ENCODE measurements around the gene SCFD2.

Gene SCFD2

GRCh38 chr4:52937829-52938228 is 428.0 kb downstream of the SCFD2 start:
- Histone ChIP-seq H3K4me3 (ENCODE audit: low read depth in 1 of 2, low read length in 2 of 2) (no peak overlapping the region), H3K4me1 (ENCODE audit: insufficient read depth, low read length) (no peaks in the 10 kb centered on the region), H3K27me3 (ENCODE audit: insufficient read depth, low read length, poor library complexity) (no peaks in the 10 kb centered on the region), H3K4me2 (ENCODE audit: insufficient read depth, low read length) (no peak overlapping the region), H3K27ac (ENCODE audit: low read length) (no peak overlapping the region), H4K20me1 (ENCODE audit: insufficient read depth, low read length) (no peaks in the 10 kb centered on the region), H3K9me3 (ENCODE audit: insufficient read depth, low read length, severe bottlenecking) (no peaks in the 10 kb centered on the region), H3K36me3 (ENCODE audit: insufficient read depth, low read length) (no peaks in the 10 kb centered on the region), H2AFZ (ENCODE audit: low read depth, low read length) (no peak overlapping the region), H3K9ac (ENCODE audit: low read depth, low read length) (no peak overlapping the region), H3K79me2 (ENCODE audit: insufficient read depth, low read length) (no peaks in the 10 kb centered on the region)
- ATAC-seq (ENCODE audit: insufficient read depth, low read depth) (no peak), DNase-seq (no peak)
- TF ChIP-seq EZH2 (IDR thresholded peaks at IDR 0.05; ENCODE audit: borderline replicate concordance, low read depth, low read length, severe bottlenecking) (no peak), CTCF (IDR thresholded peaks at IDR 0.05; ENCODE audit: borderline replicate concordance, extremely low read depth, low read length, poor library complexity, severe bottlenecking) (no peak)

- Histone ChIP-seq H3K79me2 (ENCODE audit: insufficient read depth, low read length) (no peaks in the 10 kb centered on the region), H3K36me3 (ENCODE audit: insufficient read depth, low read length) (no peaks in the 10 kb centered on the region), H3K4me3 (ENCODE audit: low read depth in 1 of 2, low read length in 2 of 2) (no peak overlapping the region), H3K9ac (ENCODE audit: low read depth, low read length) (no peak overlapping the region), H3K27me3 (ENCODE audit: insufficient read depth, low read length, poor library complexity) (no peaks in the 10 kb centered on the region), H4K20me1 (ENCODE audit: insufficient read depth, low read length) (no peaks in the 10 kb centered on the region), H3K27ac (ENCODE audit: low read length) (no peak overlapping the region), H2AFZ (ENCODE audit: low read depth, low read length) (no peak overlapping the region), H3K4me2 (ENCODE audit: insufficient read depth, low read length) (no peak overlapping the region), H3K4me1 (ENCODE audit: insufficient read depth, low read length) (no peaks in the 10 kb centered on the region), H3K9me3 (ENCODE audit: insufficient read depth, low read length, severe bottlenecking) (no peaks in the 10 kb centered on the region)
- ATAC-seq (ENCODE audit: insufficient read depth, low read depth) (no peak), DNase-seq (no peak)
- TF ChIP-seq CTCF (IDR thresholded peaks at IDR 0.05; ENCODE audit: borderline replicate concordance, extremely low read depth, low read length, poor library complexity, severe bottlenecking) = no peak
- TF ChIP-seq EZH2 (IDR thresholded peaks at IDR 0.05; ENCODE audit: borderline replicate concordance, low read depth, low read length, severe bottlenecking) = no peak
These were observed 429.1 kb downstream of the SCFD2 start for GRCh38 chr4:52936729-52937128.

- H3K27ac ChIP-seq (ENCODE audit: low read length) = no peak overlapping the region
- no peak for DNase-seq
These were observed 430.5 kb downstream of the SCFD2 start for GRCh38 chr4:52935317-52935716.

GRCh38 chr4:52933738-52934137 is 432.1 kb downstream of the SCFD2 start:
- Histone ChIP-seq H3K36me3 (ENCODE audit: insufficient read depth, low read length) (no peaks in the 10 kb centered on the region), H3K79me2 (ENCODE audit: insufficient read depth, low read length) (no peaks in the 10 kb centered on the region), H3K27ac (ENCODE audit: low read length) (no peak overlapping the region), H3K4me3 (ENCODE audit: low read depth in 1 of 2, low read length in 2 of 2) (no peak overlapping the region), H3K27me3 (ENCODE audit: insufficient read depth, low read length, poor library complexity) (no peaks in the 10 kb centered on the region), H3K9me3 (ENCODE audit: insufficient read depth, low read length, severe bottlenecking) (no peaks in the 10 kb centered on the region), H4K20me1 (ENCODE audit: insufficient read depth, low read length) (no peaks in the 10 kb centered on the region), H3K9ac (ENCODE audit: low read depth, low read length) (no peak overlapping the region), H3K4me2 (ENCODE audit: insufficient read depth, low read length) (no peak overlapping the region), H2AFZ (ENCODE audit: low read depth, low read length) (no peak overlapping the region), H3K4me1 (ENCODE audit: insufficient read depth, low read length) (no peaks in the 10 kb centered on the region)
- DNase-seq = no peak
- ATAC-seq (ENCODE audit: insufficient read depth, low read depth) = no peak
- no peak for TF ChIP-seq CTCF (IDR thresholded peaks at IDR 0.05; ENCODE audit: borderline replicate concordance, extremely low read depth, low read length, poor library complexity, severe bottlenecking)
- no peak for TF ChIP-seq EZH2 (IDR thresholded peaks at IDR 0.05; ENCODE audit: borderline replicate concordance, low read depth, low read length, severe bottlenecking)

More at GRCh38 chr4:52935317-52935716, 430.5 kb downstream of the SCFD2 start:
- Histone ChIP-seq H4K20me1 (ENCODE audit: insufficient read depth, low read length) (no peaks in the 10 kb centered on the region), H3K4me3 (ENCODE audit: low read depth in 1 of 2, low read length in 2 of 2) (no peak overlapping the region), H3K79me2 (ENCODE audit: insufficient read depth, low read length) (no peaks in the 10 kb centered on the region), H3K4me1 (ENCODE audit: insufficient read depth, low read length) (no peaks in the 10 kb centered on the region), H3K27me3 (ENCODE audit: insufficient read depth, low read length, poor library complexity) (no peaks in the 10 kb centered on the region), H2AFZ (ENCODE audit: low read depth, low read length) (no peak overlapping the region), H3K9ac (ENCODE audit: low read depth, low read length) (no peak overlapping the region), H3K36me3 (ENCODE audit: insufficient read depth, low read length) (no peaks in the 10 kb centered on the region), H3K4me2 (ENCODE audit: insufficient read depth, low read length) (no peak overlapping the region), H3K9me3 (ENCODE audit: insufficient read depth, low read length, severe bottlenecking) (no peaks in the 10 kb centered on the region)
- TF ChIP-seq EZH2 (IDR thresholded peaks at IDR 0.05; ENCODE audit: borderline replicate concordance, low read depth, low read length, severe bottlenecking) = no peak
- ATAC-seq (ENCODE audit: insufficient read depth, low read depth) = no peak

Data from DND-41 (cell line).